BJ (cell line): ENCODE results near the gene RALGAPA2. TPM values are rescaled to one million over a fixed set of nuclear protein-coding genes. Genes with fewer than 3 reads are reported as not detected.
A peak's percentile ranks its signal among the peaks of the same experiment; 100 is the strongest.

ENCODE experiments used
- CTCF ChIA-PET: fragments of 350-600 bp; formaldehyde crosslinking; extraction: SDS; loops from one replicate; lab custom pipeline; 2021; ENCODE audit warnings: antibody characterized with exemption, inconsistent platforms; lab: Yijun Ruan, JAX
- POLR2A ChIA-PET: fragments of 300-600 bp; sonication (Branson Sonifier 250); formaldehyde crosslinking; extraction: SDS; loops from one replicate; lab custom pipeline; 2021; ENCODE audit warnings: antibody characterized with exemption; lab: Charles Lee
- DNase-seq: peaks from one replicate; pipeline ENCODE4 v3.0.0-alpha.2; 2011; ENCODE audit warnings: low read depth
- H3K27me3 ChIP-seq: 2 replicates; pipeline ENCODE4 v1.6.0; 2011; ENCODE audit warnings: low read length; ENCODE audit not compliant: control insufficient read depth, insufficient read depth
- H3K36me3 ChIP-seq: 2 replicates; pipeline ENCODE4 v1.5.1; 2011; ENCODE audit warnings: low read length; ENCODE audit not compliant: control insufficient read depth, insufficient read depth
- H3K4me3 ChIP-seq: 2 replicates; pipeline ENCODE4 v1.5.1; 2011; ENCODE audit warnings: low read depth, mild to moderate bottlenecking, control low read depth, low read length
- CTCF ChIP-seq: IDR thresholded peaks from 2 replicates; pipeline ENCODE4 v1.5.1; 2011; ENCODE audit warnings: low read depth, mild to moderate bottlenecking, control low read depth, inconsistent platforms, low read length, moderate library complexity; ENCODE audit not compliant: insufficient read depth
- polyA plus RNA-seq: library from polyadenylated mRNA; depleted of rRNA; stranded (reverse); fragments of >200 nt; gene quantifications from 2 replicates; pipeline ENCODE4 v1.2.3, GENCODE V29; 2011

RALGAPA2 gene
- polyA plus RNA-seq, 1 experiment = 1.4 TPM

GRCh38 chr20:20488388-20488787 lies 224.1 kb downstream of the RALGAPA2 start:
- Histone ChIP-seq H3K27me3 (no peaks in the 10 kb centered on the region), H3K4me3 (no peak overlapping the region), H3K36me3 (no peaks in the 10 kb centered on the region)
- CTCF ChIA-PET = no interaction called here
- no peak for DNase-seq
- TF ChIP-seq CTCF = no peak
- POLR2A ChIA-PET = interaction anchor here (0.7 kb wide), 1 partner anchor 15 kb away, joined by 3 read pairs; no protein-coding TSS in a partner anchor

GRCh38 chr20:20487811-20488210 lies 224.6 kb downstream of the RALGAPA2 start:
- no peak for TF ChIP-seq CTCF
- ChIA-PET POLR2A (no interaction called here), CTCF (no interaction called here)
- Histone ChIP-seq H3K36me3 (no peaks in the 10 kb centered on the region), H3K27me3 (no peaks in the 10 kb centered on the region), H3K4me3 (no peak overlapping the region)
- peak; percentile 15 for DNase-seq

- no peaks in the 10 kb centered on the region for H3K27me3 ChIP-seq
- POLR2A ChIA-PET = no interaction called here
- no peak overlapping the region for H3K4me3 ChIP-seq
- no peak for DNase-seq
- CTCF ChIA-PET = no interaction called here
- TF ChIP-seq CTCF = no peak
- H3K36me3 ChIP-seq = no peaks in the 10 kb centered on the region
Observed at GRCh38 chr20:20483328-20483727, 229.1 kb downstream of the RALGAPA2 start.

GRCh38 chr20:20482453-20482852 lies 230.0 kb downstream of the RALGAPA2 start:
- no peak for TF ChIP-seq CTCF
- no peak overlapping the region for H3K4me3 ChIP-seq
- no peaks in the 10 kb centered on the region for H3K36me3 ChIP-seq
- no peaks in the 10 kb centered on the region for H3K27me3 ChIP-seq
- no peak for DNase-seq
- ChIA-PET POLR2A (interaction anchor here (0.6 kb wide), 1 partner anchor 70 kb away, joined by 4 read pairs; no protein-coding TSS in a partner anchor), CTCF (interaction anchor here (0.9 kb wide), 2 partner anchors 11 to 16 kb away, joined by 3 read pairs; no protein-coding TSS in a partner anchor)

- DNase-seq = no peak
- H3K4me3 ChIP-seq = no peak overlapping the region
- H3K27me3 ChIP-seq = no peaks in the 10 kb centered on the region
- H3K36me3 ChIP-seq = no peaks in the 10 kb centered on the region
- TF ChIP-seq CTCF = no peak
- POLR2A ChIA-PET = no interaction called here
- CTCF ChIA-PET = interaction anchor here (0.7 kb wide), 1 partner anchor 243 kb away, joined by 3 read pairs; no protein-coding TSS in a partner anchor
Observed at GRCh38 chr20:20480689-20481088, 231.8 kb downstream of the RALGAPA2 start.
